Breast epithelium (tissue), 3 donors: ENCODE measurements around the gene PPA2.

ENCODE experiments used
- POLR2A ChIP-seq: fragments of 450-650 bp; IDR thresholded peaks from one replicate; pipeline ENCODE4 v1.6.1; 2016; ENCODE audit warnings: antibody characterized with exemption, mild to moderate bottlenecking, moderate library complexity
- POLR2AphosphoS5 ChIP-seq, 3 donors: sonication (generic); formaldehyde crosslinking; IDR thresholded peaks; one replicate each; pipeline ENCODE4 v1.6.1; 2017; ENCODE audit warnings: antibody characterized with exemption in 3 of 3
- TF ChIP-seq, protein P1 (sequence below), 3 donors: fragments of 450-650 bp; IDR thresholded peaks; one replicate each; pipeline ENCODE4 v1.5.1; 2016 to 2017; ENCODE audit warnings: antibody characterized with exemption in 3 of 3, mild to moderate bottlenecking in 3 of 3, moderate library complexity in 3 of 3

DNA sequence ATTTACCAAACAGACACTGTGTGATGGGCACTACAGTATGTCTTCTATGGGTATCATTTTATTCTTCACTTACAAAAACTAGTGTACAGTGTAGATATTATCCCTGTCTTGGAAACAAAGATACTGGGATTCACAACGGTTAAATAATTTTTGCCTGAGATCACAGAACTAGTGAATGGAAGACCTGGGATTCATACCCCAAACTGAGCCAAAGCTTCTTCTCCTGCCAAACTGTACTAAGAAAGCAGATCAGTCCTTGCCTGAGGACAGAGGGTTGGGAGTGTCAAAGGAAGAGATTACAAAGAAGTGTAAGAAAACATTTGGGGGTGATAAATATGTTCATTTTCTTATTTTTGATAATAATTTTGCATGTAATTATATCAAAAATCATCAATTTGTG is 43.1 kb downstream of the PPA2 start:
- TF ChIP-seq, protein P1, sequence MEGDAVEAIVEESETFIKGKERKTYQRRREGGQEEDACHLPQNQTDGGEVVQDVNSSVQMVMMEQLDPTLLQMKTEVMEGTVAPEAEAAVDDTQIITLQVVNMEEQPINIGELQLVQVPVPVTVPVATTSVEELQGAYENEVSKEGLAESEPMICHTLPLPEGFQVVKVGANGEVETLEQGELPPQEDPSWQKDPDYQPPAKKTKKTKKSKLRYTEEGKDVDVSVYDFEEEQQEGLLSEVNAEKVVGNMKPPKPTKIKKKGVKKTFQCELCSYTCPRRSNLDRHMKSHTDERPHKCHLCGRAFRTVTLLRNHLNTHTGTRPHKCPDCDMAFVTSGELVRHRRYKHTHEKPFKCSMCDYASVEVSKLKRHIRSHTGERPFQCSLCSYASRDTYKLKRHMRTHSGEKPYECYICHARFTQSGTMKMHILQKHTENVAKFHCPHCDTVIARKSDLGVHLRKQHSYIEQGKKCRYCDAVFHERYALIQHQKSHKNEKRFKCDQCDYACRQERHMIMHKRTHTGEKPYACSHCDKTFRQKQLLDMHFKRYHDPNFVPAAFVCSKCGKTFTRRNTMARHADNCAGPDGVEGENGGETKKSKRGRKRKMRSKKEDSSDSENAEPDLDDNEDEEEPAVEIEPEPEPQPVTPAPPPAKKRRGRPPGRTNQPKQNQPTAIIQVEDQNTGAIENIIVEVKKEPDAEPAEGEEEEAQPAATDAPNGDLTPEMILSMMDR (IDR thresholded peaks at IDR 0.05), result no peak
- TF ChIP-seq POLR2AphosphoS5 (IDR thresholded peaks at IDR 0.05) (no peak), POLR2A (no peak)
